ENCODE measurements around the gene PHLPP1. TPM values are rescaled to one million over a fixed set of nuclear protein-coding genes. Genes with fewer than 3 reads are reported as not detected.

PHLPP1 gene
- polyA plus RNA-seq, 3 donors, result 2.2 to 4.0 (median 3.0) TPM

DNA sequence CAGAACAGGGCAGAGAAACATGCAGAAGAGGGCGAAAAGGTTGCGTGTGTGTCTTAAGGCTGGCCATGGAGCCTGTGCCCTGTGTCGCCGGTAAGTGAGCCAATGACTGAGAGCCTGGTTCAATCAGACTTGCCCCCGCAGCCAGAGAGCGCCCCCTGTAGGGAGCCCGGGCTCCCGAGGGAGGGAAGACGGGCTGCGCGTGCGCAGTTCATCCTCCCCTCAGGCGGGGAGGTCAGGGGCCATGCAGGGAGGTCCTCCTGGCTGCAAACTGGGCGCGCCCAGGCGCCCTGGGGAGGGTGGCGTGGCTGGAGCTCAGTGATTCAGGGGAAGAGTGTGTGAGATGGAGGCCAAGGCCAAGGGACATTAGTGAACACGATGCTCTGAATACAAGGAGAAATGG is 276.6 kb downstream of the PHLPP1 start:
- H3K27ac ChIP-seq (ENCODE audit: low read depth, low read length), result no peak overlapping the region

DNA sequence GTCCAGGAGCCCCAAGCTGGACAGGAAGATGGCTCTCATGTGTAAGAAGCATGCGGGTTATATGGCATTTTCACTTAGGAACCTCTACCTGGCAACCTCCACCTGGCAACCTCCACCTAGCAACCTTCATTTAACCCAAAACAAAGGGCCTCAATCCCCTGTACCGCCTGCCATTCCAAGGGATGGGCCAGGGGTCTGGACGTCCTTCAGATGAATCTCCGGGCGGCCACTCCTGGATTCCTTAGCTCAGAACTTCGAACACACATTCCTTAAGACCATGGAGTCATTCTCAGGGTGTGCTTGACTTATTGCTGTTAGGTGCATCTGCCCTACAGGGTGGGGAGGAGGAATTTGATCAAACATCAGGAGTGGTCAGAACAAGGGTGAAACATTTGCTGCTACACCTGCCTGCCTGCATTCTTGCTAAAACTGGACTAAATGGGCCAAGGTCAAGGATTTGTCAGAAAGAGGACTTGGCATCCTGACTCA is 277.6 kb downstream of the PHLPP1 start:
- 90 to 95% (median 95%) methylated on average over 6 of the region's 6 CpGs for WGBS, 3 donors
- H3K27ac ChIP-seq (ENCODE audit: low read depth, low read length), result no peak overlapping the region

More for the DNA sequence above, 276.6 kb downstream of the PHLPP1 start:
- 91 to 96% (median 95%) methylated on average over 18 of the region's 18 CpGs for WGBS, 3 donors

DNA sequence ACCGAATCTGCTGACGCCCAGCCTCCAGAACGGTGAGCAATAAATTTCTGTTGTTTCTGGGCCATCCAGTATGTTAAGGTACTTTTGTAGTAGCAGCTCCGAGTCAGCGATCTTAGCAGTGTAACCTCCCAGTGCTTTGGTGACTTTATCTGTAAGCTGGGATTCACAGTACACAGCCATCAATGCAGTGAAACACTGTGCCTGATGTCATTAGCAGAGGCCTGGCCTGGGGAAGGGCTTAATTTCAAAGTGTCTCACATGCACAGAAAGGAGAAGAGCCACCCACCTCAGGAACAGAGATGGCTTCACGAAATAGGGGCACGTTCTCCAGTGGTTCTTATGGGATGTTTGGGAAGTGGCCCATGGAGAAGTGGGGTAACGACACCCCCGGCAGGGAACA is 281.2 kb downstream of the PHLPP1 start:
- 74 to 81% (median 77%) methylated on average over 9 of the region's 9 CpGs for WGBS, 3 donors
- H3K27ac ChIP-seq (ENCODE audit: low read depth, low read length), result no peak overlapping the region

DNA sequence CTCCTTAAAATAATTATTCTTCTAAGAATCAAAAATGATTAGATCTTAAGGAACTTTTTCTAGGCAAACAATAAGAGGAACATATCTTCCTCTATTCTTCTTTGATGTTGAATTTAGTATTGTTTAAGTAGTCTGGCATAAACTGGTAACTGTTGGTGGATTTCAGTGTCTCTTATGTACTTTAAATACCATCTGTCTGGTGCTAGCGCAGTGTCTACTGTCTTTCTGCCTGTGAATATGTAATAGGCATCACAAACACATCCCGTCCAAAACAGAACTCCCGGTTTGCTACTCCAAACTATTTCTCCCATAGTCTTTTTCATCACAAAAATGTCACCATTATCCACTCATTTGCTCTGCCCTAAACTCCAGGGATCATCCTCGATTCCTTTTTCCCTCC is 281.7 kb downstream of the PHLPP1 start:
- H3K27ac ChIP-seq (ENCODE audit: low read depth, low read length), result no peak overlapping the region
- 60 to 79% (median 69%) methylated on average over 4 of the region's 4 CpGs for WGBS, 3 donors

DNA sequence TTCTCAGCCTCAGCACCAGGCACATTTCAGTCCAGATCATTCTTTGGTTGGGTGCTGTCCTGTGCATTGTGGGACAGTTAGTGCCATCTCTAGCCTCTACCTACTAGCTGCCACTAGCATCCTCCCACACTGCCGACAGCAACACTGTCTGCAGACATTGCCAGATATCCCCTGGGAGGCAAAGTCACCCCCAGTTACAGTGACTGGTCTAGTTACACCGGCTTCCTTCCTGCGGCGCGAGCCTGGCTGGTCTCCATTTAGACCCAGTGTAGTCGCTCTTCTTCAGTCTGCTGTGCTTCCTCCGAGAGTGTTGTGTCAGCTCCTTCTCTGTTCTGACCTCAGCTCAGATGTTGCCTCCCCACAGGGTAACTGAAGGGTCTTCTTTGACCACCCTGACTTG is 283.1 kb downstream of the PHLPP1 start:
- H3K27ac ChIP-seq (ENCODE audit: low read depth, low read length), result no peak overlapping the region
- 70 to 95% (median 79%) methylated on average over 7 of the region's 7 CpGs for WGBS, 3 donors

DNA sequence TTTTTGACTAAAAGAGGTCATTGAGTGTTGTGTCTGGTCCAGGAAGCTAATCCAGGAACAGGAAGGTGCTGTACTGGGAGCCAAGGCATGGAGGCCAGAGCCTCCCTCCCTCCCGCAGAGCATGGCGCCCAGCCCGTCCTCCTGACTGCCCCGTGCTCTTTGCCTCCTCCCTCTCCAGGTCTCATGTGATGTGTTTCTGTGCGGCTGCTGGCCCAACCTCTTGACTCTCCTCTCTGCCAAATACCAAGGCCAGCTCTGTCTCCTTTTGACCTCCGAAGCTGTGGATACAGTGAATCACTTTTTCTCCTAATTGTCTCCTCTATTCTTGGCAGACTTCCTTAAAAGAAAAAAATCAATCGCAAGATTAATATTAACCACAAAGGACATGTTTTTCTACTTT is 284.1 kb downstream of the PHLPP1 start:
- H3K27ac ChIP-seq (ENCODE audit: low read depth, low read length), result no peak overlapping the region
- WGBS, 3 donors, result 26 to 49% (median 37%) methylated on average over 6 to 7 of the region's 7 CpGs

DNA sequence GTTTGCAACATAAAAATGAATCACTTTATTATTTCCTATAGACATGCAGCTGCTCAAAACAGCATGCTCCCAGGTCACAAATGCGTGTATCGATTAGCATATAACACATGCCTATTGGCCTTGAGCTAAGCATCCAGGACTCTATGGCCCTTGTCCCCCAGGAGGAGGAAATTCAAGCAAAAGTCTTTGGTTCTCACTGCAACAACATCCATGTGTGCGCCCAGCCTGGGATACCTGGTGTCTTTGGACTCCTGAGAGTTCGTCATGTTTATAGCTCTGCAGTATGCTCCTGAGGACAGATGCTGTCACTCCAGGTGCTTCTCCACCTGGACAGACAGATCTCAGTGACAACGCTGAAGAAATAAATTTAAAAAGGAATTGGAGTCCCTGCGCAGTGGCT is 284.6 kb downstream of the PHLPP1 start:
- no peak overlapping the region for H3K27ac ChIP-seq (ENCODE audit: low read depth, low read length)
- WGBS, 3 donors, result 68 to 91% (median 86%) methylated on average over 6 of the region's 6 CpGs

DNA sequence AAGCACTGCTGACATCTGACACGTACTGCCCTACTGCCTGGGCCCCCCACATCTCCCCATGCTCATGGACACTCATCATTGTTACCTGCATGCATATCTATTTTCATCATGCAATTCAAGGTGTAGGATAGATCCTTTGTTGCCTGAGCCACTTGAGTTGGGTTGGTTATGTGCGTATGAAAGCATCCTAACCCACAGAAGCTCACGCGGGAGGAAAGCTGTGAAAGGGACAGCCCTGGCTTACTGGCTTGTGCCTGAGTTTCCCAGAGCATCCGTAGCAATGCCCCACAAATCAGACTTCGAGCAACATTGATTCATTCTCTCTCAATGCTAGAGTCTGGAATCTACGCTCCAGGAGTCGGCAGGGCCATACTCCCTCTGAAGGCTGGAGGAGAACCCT is 285.5 kb downstream of the PHLPP1 start:
- 72 to 96% (median 91%) methylated on average over 8 of the region's 8 CpGs for WGBS, 3 donors
- no peak overlapping the region for H3K27ac ChIP-seq (ENCODE audit: low read depth, low read length)

DNA sequence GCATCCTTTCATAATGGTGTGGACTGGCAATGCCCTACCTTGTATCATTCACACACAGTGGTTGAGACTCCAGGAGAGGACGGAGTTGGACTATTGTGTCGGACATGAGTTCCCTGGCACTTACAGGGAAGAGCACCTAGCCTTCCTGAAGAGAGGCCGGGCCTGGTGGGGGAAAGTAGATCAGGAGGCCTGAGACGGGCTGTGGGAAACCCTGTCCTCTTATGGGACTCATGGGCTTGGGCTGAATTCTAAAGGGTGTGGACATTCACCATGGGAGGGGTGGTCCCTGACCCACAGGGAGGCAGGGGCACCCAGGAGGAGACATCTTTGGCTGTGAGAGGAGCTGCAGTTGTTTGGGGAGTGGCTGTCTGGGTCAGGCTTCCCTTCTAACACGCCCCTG is 286.5 kb downstream of the PHLPP1 start:
- 95 to 99% (median 96%) methylated on average over 5 of the region's 5 CpGs for WGBS, 3 donors
- H3K27ac ChIP-seq (ENCODE audit: low read depth, low read length), result no peak overlapping the region

DNA sequence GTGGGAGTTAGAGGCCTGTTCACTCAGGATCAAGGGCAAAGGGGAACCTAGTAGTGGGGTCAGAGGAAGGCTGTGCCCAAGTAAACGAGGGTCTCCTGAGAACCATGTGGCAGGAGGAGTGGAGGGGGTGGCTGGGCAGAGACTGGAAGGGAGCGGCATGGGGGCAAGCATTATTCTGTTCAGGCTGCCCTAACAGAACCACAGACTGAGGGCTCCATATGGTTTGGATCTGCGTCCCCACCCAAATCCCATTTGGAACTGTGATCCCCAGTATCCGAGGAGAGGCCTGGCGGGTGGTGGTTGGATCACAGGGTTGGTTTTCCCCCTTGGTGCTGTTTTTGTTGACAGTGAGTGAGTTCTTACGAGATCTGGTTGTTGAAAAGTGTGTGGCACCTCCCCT is 287.0 kb downstream of the PHLPP1 start:
- 93% methylated on average over 6 of the region's 6 CpGs for whole genome bisulfite sequencing, 3 donors
- no peak overlapping the region for H3K27ac ChIP-seq (ENCODE audit: low read depth, low read length)

DNA sequence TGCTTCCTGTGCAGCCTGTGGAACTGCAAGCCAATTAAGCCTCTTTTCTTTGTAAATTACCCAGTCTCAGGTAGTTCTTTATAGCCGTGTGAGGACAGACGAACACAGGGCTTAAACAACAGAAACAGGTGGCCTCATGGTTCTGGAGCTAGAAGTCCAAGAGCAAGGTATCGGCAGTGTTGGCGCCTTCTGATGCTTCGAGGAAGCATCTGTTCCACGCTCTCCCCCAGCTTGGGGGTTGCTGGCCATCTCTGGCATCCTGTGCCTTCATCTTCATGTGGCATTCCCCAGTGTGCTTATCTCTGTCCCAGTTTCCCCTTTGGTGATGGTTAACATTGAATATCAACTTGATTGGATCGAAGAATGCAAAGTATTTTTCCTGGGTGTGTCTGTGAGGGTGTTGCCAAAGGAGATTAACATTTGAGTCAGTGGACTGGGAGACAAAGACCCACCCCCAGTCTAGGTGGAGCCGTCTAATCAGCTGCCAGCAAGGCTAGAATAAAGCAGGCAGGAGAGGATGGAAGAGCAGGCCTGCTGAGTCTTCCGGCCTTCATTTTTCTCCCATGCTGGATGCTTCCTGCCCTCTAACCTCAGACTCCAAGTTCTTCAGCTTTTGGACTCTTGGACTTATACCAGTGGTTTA is 287.6 kb downstream of the PHLPP1 start:
- WGBS, 3 donors, result 80 to 86% (median 83%) methylated on average over 9 of the region's 9 CpGs
- no peak overlapping the region for H3K27ac ChIP-seq (ENCODE audit: low read depth, low read length)

DNA sequence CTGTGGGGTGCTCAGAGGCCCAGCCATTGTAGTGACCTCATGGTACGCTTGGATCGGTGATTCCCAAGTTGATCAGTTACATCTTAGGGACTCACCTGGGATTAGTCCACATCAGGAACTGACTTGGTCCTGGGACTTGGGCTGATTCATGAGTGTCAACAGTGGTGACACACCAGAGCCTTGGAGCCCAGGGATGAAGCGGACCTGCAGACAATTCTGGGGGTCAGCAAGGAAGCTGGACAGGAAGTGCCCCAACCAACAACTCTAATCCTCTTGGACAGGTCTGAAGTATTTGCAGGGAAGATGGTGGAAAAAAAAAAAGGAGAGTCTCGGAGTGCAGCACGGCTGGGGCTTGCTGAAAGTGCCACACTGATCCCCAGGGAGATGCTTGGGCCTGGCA is 288.6 kb downstream of the PHLPP1 start:
- WGBS, 3 donors, result 97 to 98% (median 97%) methylated on average over 5 of the region's 5 CpGs
- no peak overlapping the region for H3K27ac ChIP-seq (ENCODE audit: low read depth, low read length)

DNA sequence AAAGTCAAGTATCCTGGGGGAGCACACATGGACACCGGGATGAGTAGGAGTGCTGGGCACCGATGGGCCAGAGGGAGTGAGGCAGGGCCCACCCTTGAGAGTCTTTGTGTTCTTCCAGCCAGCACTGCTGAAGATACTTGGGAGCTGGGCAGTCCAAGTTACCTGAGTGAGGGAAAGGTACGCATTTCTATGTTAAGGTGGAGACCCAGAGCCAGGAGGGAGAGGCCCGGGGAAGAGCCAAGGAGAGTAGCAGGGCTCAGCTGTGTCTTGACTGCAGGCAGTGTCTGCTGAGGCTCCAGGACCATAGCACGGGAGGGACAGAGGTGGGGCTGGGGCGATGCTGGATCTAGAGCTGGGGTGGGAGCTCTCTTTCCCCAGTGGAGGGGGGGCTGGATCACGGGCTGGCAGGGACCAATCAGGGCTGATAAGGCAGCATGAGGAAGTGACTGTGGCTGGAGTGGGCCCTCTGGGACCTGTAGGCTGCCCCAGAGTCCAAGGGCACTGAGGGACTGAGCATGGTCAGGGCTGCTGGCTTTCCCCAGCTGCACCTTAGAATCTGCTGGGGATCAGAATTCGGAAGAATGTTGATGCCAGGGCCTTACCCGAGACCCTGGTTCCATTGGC is 289.2 kb downstream of the PHLPP1 start:
- WGBS, 3 donors, result 80 to 96% (median 92%) methylated on average over 9 of the region's 9 CpGs
- no peak overlapping the region for H3K27ac ChIP-seq (ENCODE audit: low read depth, low read length)

DNA sequence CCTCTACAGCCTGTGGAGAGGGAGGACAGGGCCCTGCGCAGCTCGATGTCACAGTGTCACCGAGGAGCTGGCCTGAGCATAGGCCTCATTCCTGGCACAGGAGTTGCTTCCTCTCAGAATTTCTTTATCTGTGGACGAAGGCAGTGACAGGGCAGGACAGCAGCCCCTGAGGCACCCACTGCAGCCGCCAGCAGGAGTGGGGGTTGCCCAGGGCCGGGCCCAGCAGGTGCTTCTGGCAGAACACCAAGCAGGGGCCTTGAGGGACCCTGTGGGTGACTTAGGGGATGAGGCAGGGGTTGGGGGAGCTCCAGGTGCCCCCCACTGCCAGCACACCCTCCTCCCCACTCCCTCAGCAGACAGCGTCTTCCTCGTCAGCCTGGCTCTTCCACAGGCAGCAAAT is 290.0 kb downstream of the PHLPP1 start:
- 71 to 91% (median 89%) methylated on average over 8 of the region's 8 CpGs for WGBS, 3 donors

DNA sequence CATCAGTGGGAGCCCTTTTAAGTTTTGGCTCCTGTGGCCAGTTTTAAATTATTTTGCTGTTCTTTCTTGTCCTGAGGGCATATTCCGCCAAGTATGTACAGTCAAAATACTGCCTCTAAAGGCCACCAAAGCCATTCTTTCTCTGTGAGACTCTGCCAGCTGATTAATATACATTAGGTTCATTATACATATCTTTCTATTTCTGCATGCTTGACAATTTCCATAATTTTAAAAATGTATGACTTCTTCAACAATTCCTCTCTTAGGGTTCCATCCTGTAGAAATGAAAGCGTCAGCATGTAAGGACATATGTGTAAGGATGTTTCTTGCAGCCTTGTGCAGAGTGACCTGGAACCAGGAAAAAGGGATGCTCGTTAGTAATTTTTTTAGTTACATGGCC is 291.9 kb downstream of the PHLPP1 start:
- H3K27ac ChIP-seq (ENCODE audit: low read depth, low read length), result no peak overlapping the region
- WGBS, 3 donors, result 82 to 89% (median 85%) methylated on average over 3 of the region's 3 CpGs

More for the DNA sequence above, 290.0 kb downstream of the PHLPP1 start:
- no peak overlapping the region for H3K27ac ChIP-seq (ENCODE audit: low read depth, low read length)

DNA sequence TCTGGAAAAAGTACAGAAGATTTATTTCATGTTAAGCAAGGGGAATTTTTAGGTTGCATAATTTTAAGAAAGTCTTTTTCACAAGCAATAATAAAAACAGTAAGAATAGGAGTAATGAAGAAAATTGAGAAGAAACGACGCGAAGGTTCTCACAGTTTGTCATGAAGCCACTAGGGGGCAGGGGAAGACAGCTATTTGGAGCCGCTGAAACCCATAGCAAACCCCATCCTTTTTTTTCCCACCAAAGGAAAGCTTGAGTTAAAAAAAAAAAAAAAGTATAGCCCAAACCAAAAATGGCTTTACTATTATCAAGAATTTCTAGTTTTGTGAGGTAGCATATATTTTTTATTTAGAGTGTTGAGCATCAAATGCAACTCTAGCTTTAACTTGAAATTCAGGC is 300.9 kb downstream of the PHLPP1 start:
- no peak overlapping the region for H3K27ac ChIP-seq (ENCODE audit: low read depth, low read length)
- 0 to 1% (median 1%) methylated on average over 4 of the region's 4 CpGs for WGBS, 3 donors

DNA sequence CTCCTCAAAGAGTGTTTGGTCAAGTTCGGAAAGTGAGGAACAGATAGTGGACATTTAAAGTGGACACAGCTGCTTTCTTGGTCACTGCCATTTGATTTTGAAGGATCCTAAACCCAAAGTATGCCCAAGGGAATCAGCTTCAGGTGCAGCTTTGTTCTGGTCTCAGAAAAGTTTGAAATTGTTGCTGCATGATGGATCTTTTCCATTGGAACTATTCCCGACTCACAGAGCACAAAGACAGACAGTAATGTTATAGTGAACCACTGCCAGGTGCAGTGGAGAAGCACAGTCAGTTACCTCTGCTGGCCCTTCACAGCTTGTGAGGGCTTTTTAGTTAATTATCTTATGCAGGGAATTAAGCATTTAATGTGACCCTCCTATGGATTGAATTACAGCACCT is 301.7 kb downstream of the PHLPP1 start:
- no peak overlapping the region for H3K27ac ChIP-seq (ENCODE audit: low read depth, low read length)
- 44 to 68% (median 66%) methylated on average over 2 of the region's 2 CpGs for WGBS, 3 donors

DNA sequence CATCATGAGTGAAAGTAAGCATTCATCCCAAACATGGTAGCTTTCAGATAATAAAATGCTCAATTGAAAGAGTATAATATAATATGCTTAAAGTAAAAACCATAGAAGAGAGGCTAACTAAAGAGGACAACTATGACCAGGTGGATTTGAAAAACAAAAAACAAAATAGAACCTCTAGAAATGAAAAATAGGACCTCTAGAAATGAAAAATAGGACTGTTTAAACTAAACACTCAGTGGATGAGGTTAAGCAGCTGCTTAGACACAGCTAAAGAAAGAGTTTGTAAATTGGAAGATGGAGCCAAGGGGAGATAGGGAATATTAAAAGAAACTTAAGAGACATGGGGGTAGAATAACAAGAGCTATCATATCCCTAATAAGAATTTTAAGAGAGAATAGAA is 302.6 kb downstream of the PHLPP1 start:
- H3K27ac ChIP-seq (ENCODE audit: low read depth, low read length), result no peak overlapping the region

DNA sequence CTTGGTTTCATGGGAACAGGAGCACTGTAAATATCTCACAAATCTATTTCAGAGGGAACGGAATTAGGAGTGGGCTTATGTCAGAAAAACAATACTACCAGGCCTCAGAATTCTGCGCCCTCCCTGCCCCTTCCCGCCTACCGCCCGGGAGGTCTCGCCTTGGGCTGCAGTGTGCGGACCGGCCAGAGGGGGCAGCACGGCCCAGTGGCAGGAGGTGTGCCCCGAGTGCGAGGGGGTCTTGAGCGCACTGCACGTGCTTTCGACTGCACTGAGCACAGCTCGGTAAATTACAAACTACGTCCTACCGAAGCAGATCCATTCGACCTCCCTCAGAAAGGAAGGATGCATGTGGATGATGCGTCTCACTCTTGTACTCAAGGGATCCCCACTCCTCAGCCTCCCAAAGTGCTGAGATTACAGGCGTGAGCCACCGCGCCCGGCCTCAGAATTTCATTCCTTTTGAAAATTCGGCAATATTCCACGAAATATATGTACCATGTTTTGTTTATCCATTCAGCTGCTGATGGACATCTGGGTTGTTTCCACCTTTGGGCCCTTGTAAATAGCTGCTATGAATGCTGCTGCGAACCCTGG is 307.2 kb downstream of the PHLPP1 start:
- 72 to 85% (median 80%) methylated on average over 26 of the region's 26 CpGs for WGBS, 3 donors
- no peak overlapping the region for H3K27ac ChIP-seq (ENCODE audit: low read depth, low read length)
